ENCODE measurements around the gene SLC36A4. TPM values are rescaled to one million over a fixed set of nuclear protein-coding genes. Genes with fewer than 3 reads are reported as not detected.
"Not testable (repeated sequence)": the region's sequence is repeated elsewhere in the genome, so short reads cannot be mapped to it uniquely, and the experiment has no call there.

SLC36A4 gene
- total RNA-seq, 2 donors from 2014 or later, result 6.3 to 15.5 TPM

GRCh38 chr11:93118276-93118675 is 79.5 kb downstream of the SLC36A4 start:
- H3K4me3 ChIP-seq, result no peak overlapping the region
- no peaks in the 10 kb centered on the region for H3K27me3 ChIP-seq (replicated peaks; ENCODE audit: insufficient read depth)
- intact Hi-C loops (cut with DNase I), result no loop called here
- no peak overlapping the region for H3K27ac ChIP-seq
- H3K9me3 ChIP-seq, result no peaks in the 10 kb centered on the region
- H3K36me3 ChIP-seq, result no peaks in the 10 kb centered on the region
- no peak for TF ChIP-seq CTCF (IDR thresholded peaks at IDR 0.05)
- TF ChIP-seq POLR2AphosphoS5 (IDR thresholded peaks at IDR 0.05), result no peak
- TF ChIP-seq POLR2A (IDR thresholded peaks at IDR 0.05), result no peak
- no peaks in the 10 kb centered on the region for H3K4me1 ChIP-seq (replicated peaks)
- no peak for DNase-seq (ENCODE audit: low spot score)

- 36% methylated on average over 6 of the region's 6 CpGs for WGBS
- intact Hi-C loops (cut with DNase I), result no loop called here
- Histone ChIP-seq H3K4me3 (no peak overlapping the region), H3K36me3 (no peaks in the 10 kb centered on the region), H3K9me3 (no peaks in the 10 kb centered on the region), H3K27me3 (replicated peaks; ENCODE audit: insufficient read depth) (no peaks in the 10 kb centered on the region), H3K27ac (no peak overlapping the region), H3K4me1 (replicated peaks) (no peaks in the 10 kb centered on the region)
- no peak for DNase-seq (ENCODE audit: low spot score)
- no peak for TF ChIP-seq POLR2AphosphoS5 (IDR thresholded peaks at IDR 0.05)
- TF ChIP-seq POLR2A (IDR thresholded peaks at IDR 0.05), result no peak
- TF ChIP-seq CTCF (IDR thresholded peaks at IDR 0.05), result no peak
Observed at GRCh38 chr11:93117565-93117964, 80.2 kb downstream of the SLC36A4 start.

- H3K4me1 ChIP-seq (replicated peaks), result no peaks in the 10 kb centered on the region
- no peaks in the 10 kb centered on the region for H3K9me3 ChIP-seq
- DNase-seq (ENCODE audit: low spot score), result no peak
- no peak for TF ChIP-seq CTCF (IDR thresholded peaks at IDR 0.05)
- TF ChIP-seq POLR2A (IDR thresholded peaks at IDR 0.05), result no peak
- TF ChIP-seq POLR2AphosphoS5 (IDR thresholded peaks at IDR 0.05), result no peak
- no peak overlapping the region for H3K4me3 ChIP-seq
- no peak overlapping the region for H3K27ac ChIP-seq
- no peaks in the 10 kb centered on the region for H3K36me3 ChIP-seq
- 49% methylated on average over 6 of the region's 6 CpGs for WGBS
- intact Hi-C loops (cut with DNase I), result no loop called here
- no peaks in the 10 kb centered on the region for H3K27me3 ChIP-seq (replicated peaks; ENCODE audit: insufficient read depth)
Observed at GRCh38 chr11:93116641-93117441, 81.0 kb downstream of the SLC36A4 start.

GRCh38 chr11:93114304-93114703 is 83.5 kb downstream of the SLC36A4 start:
- no peak overlapping the region for H3K4me3 ChIP-seq
- no peaks in the 10 kb centered on the region for H3K27me3 ChIP-seq (replicated peaks; ENCODE audit: insufficient read depth)
- no peak for TF ChIP-seq CTCF (IDR thresholded peaks at IDR 0.05)
- TF ChIP-seq POLR2A (IDR thresholded peaks at IDR 0.05), result no peak
- no peak for TF ChIP-seq POLR2AphosphoS5 (IDR thresholded peaks at IDR 0.05)
- H3K9me3 ChIP-seq, result no peaks in the 10 kb centered on the region
- H3K4me1 ChIP-seq (replicated peaks), result no peaks in the 10 kb centered on the region
- no peak overlapping the region for H3K27ac ChIP-seq
- DNase-seq (ENCODE audit: low spot score), result no peak
- H3K36me3 ChIP-seq, result no peaks in the 10 kb centered on the region
- intact Hi-C loops (cut with DNase I), result no loop called here
- 77% methylated on average over 4 of the region's 4 CpGs for WGBS

GRCh38 chr11:93113824-93114223 is 84.0 kb downstream of the SLC36A4 start:
- 62% methylated on average over 3 of the region's 3 CpGs for WGBS
- Histone ChIP-seq H3K4me3 (no peak overlapping the region), H3K36me3 (no peaks in the 10 kb centered on the region), H3K27me3 (replicated peaks; ENCODE audit: insufficient read depth) (no peaks in the 10 kb centered on the region), H3K4me1 (replicated peaks) (no peaks in the 10 kb centered on the region), H3K27ac (no peak overlapping the region), H3K9me3 (no peaks in the 10 kb centered on the region)
- intact Hi-C loops (cut with DNase I), result no loop called here
- TF ChIP-seq POLR2AphosphoS5 (IDR thresholded peaks at IDR 0.05), result no peak
- no peak for TF ChIP-seq POLR2A (IDR thresholded peaks at IDR 0.05)
- DNase-seq (ENCODE audit: low spot score), result no peak

- H3K36me3 ChIP-seq; intact Hi-C loops (cut with DNase I): not testable (repeated sequence)
Observed at GRCh38 chr11:93111147-93111546, 86.6 kb downstream of the SLC36A4 start.

More at GRCh38 chr11:93111147-93111546, 86.6 kb downstream of the SLC36A4 start:
- H3K4me3 ChIP-seq; H3K9me3 ChIP-seq; H3K27ac ChIP-seq; DNase-seq (ENCODE audit: low spot score); H3K27me3 ChIP-seq (replicated peaks; ENCODE audit: insufficient read depth); H3K4me1 ChIP-seq (replicated peaks): not testable (repeated sequence)

Measured in prostate gland (tissue), 2 donors.